Activated CD8-positive, alpha-beta T cell treated with anti-CD3 and anti-CD28 coated beads, Interleukin-2, amount 10 ng/mL, durations not matched to agents 7 days and 5 days (primary cell): Measurements from ENCODE around the gene MPP4. TPM values are rescaled to one million over a fixed set of nuclear protein-coding genes. Genes with fewer than 3 reads are reported as not detected.

ENCODE experiments used
- ATAC-seq: fragments of 150-1000 bp; cut with Tn5 transposase; one replicate; pipeline ENCODE4 v1.10.0; 2021; ENCODE audit warnings: moderate library complexity
- CTCF ChIA-PET: fragments of 350-600 bp; sonication (Branson Sonifier 250); formaldehyde crosslinking; loops from one replicate; lab custom pipeline; 2021; ENCODE audit warnings: antibody characterized with exemption; lab: Charles Lee
- POLR2A ChIA-PET: fragments of 350-600 bp; sonication (Branson Sonifier 250); formaldehyde crosslinking; loops from one replicate; lab custom pipeline; 2021; ENCODE audit warnings: antibody characterized with exemption; lab: Charles Lee
- DNase-seq: peaks from one replicate; pipeline ENCODE4 v3.0.0-alpha.2; 2020
- H3K27ac Mint-ChIP-seq: one replicate; pipeline ENCODE4 v1.8.0; 2021; ENCODE audit warnings: mild to moderate bottlenecking, mixed read lengths
- H3K27me3 Mint-ChIP-seq: one replicate; pipeline ENCODE4 v1.8.0; 2021; ENCODE audit warnings: low read depth, mixed read lengths
- H3K36me3 Mint-ChIP-seq: one replicate; pipeline ENCODE4 v1.8.0; 2021; ENCODE audit warnings: low read depth, mixed read lengths
- H3K4me1 Mint-ChIP-seq: one replicate; pipeline ENCODE4 v1.8.0; 2021; ENCODE audit warnings: low read depth, mixed read lengths
- H3K4me3 Mint-ChIP-seq: one replicate; pipeline ENCODE4 v1.8.0; 2021; ENCODE audit warnings: mild to moderate bottlenecking, mixed read lengths
- H3K9me3 Mint-ChIP-seq: one replicate; pipeline ENCODE4 v1.8.0; 2022; ENCODE audit warnings: mixed read lengths; ENCODE audit not compliant: insufficient read depth
- total RNA-seq, 2 experiments: library from RNA; stranded (reverse); gene quantifications; one replicate each; pipeline ENCODE4 v1.2.3, GENCODE V29; 2021

Gene MPP4
- total RNA-seq, 2 experiments from 2014 or later = not detected

GRCh38 chr2:201704536-201704935, 6.1 kb upstream of the MPP4 start:
- Mint-ChIP-seq H3K4me1 (peaks cover 14% of the 10 kb centered on the region), H3K27me3 (no peaks in the 10 kb centered on the region), H3K9me3 (no peaks in the 10 kb centered on the region), H3K27ac (no peak overlapping the region), H3K4me3 (no peak overlapping the region), H3K36me3 (peaks cover 14% of the 10 kb centered on the region)
- ChIA-PET CTCF (no interaction called here), POLR2A (no interaction called here)
- DNase-seq (no peak), ATAC-seq (no peak)

- Mint-ChIP-seq H3K4me3 (no peak overlapping the region), H3K27me3 (no peaks in the 10 kb centered on the region), H3K4me1 (peaks cover 5% of the 10 kb centered on the region), H3K36me3 (peaks cover 14% of the 10 kb centered on the region), H3K27ac (no peak overlapping the region), H3K9me3 (no peaks in the 10 kb centered on the region)
- ATAC-seq = no peak
- ChIA-PET CTCF (interaction anchor here (1.4 kb wide), 1 partner anchor 12 kb away, joined by 4 read pairs; no protein-coding TSS in a partner anchor), POLR2A (no interaction called here)
- DNase-seq = no peak
Observed at GRCh38 chr2:201701646-201702045, 3.2 kb upstream of the MPP4 start.

GRCh38 chr2:201699416-201699815, 972 bp upstream of the MPP4 start:
- H3K27me3 Mint-ChIP-seq = peaks cover 3% of the 10 kb centered on the region
- no peak overlapping the region for H3K27ac Mint-ChIP-seq
- H3K4me1 Mint-ChIP-seq = peaks cover 5% of the 10 kb centered on the region
- ChIA-PET POLR2A (no interaction called here), CTCF (interaction anchor here (1.0 kb wide), 1 partner anchor 17 kb away, joined by 4 read pairs; no protein-coding TSS in a partner anchor)
- peaks cover 9% of the 10 kb centered on the region for H3K36me3 Mint-ChIP-seq
- no peak overlapping the region for H3K4me3 Mint-ChIP-seq
- no peaks in the 10 kb centered on the region for H3K9me3 Mint-ChIP-seq
- ATAC-seq (no peak), DNase-seq (no peak)

- Mint-ChIP-seq H3K9me3 (no peaks in the 10 kb centered on the region), H3K27ac (no peak overlapping the region), H3K4me1 (peaks cover 3% of the 10 kb centered on the region), H3K36me3 (peaks cover 2% of the 10 kb centered on the region), H3K4me3 (no peak overlapping the region), H3K27me3 (peaks cover 5% of the 10 kb centered on the region)
- DNase-seq (no peak), ATAC-seq (no peak)
- ChIA-PET CTCF (interaction anchor here (0.7 kb wide), 1 partner anchor 12 kb away, joined by 3 read pairs; no protein-coding TSS in a partner anchor), POLR2A (no interaction called here)
Observed at GRCh38 chr2:201697899-201698298, 545 bp downstream of the MPP4 start.

- peaks cover 2% of the 10 kb centered on the region for H3K36me3 Mint-ChIP-seq
Observed at GRCh38 chr2:201696151-201696659, 2.2 kb downstream of the MPP4 start.

GRCh38 chr2:201685156-201685555, 13.3 kb downstream of the MPP4 start:
- Mint-ChIP-seq H3K4me1 (no peaks in the 10 kb centered on the region), H3K27me3 (peaks cover 17% of the 10 kb centered on the region), H3K27ac (no peak overlapping the region), H3K4me3 (no peak overlapping the region), H3K36me3 (no peaks in the 10 kb centered on the region), H3K9me3 (no peaks in the 10 kb centered on the region)
- CTCF ChIA-PET = no interaction called here
- DNase-seq (no peak), ATAC-seq (no peak)
- POLR2A ChIA-PET = interaction anchor here (0.7 kb wide), 1 partner anchor 30 kb away, joined by 3 read pairs; no protein-coding TSS in a partner anchor

More at GRCh38 chr2:201696151-201696659, 2.2 kb downstream of the MPP4 start:
- no peak for ATAC-seq
- ChIA-PET CTCF (interaction anchor here (1.0 kb wide), 1 partner anchor 13 kb away, joined by 3 read pairs; no protein-coding TSS in a partner anchor), POLR2A (no interaction called here)
- Mint-ChIP-seq H3K4me1 (peaks cover 3% of the 10 kb centered on the region), H3K4me3 (no peak overlapping the region), H3K27ac (no peak overlapping the region), H3K9me3 (no peaks in the 10 kb centered on the region), H3K27me3 (peaks cover 5% of the 10 kb centered on the region)
- DNase-seq = no peak

- Mint-ChIP-seq H3K27ac (no peak overlapping the region), H3K36me3 (no peaks in the 10 kb centered on the region), H3K4me3 (no peak overlapping the region), H3K4me1 (no peaks in the 10 kb centered on the region), H3K9me3 (no peaks in the 10 kb centered on the region), H3K27me3 (peaks cover 7% of the 10 kb centered on the region)
- no peak for ATAC-seq
- ChIA-PET POLR2A (no interaction called here), CTCF (no interaction called here)
- DNase-seq = peak; percentile 31
Observed at GRCh38 chr2:201680743-201681142, 17.7 kb downstream of the MPP4 start.

- ATAC-seq (no peak), DNase-seq (no peak)
- Mint-ChIP-seq H3K4me1 (no peaks in the 10 kb centered on the region), H3K4me3 (no peak overlapping the region), H3K36me3 (no peaks in the 10 kb centered on the region), H3K9me3 (no peaks in the 10 kb centered on the region), H3K27ac (no peak overlapping the region), H3K27me3 (peaks cover 11% of the 10 kb centered on the region)
- CTCF ChIA-PET = no interaction called here
- POLR2A ChIA-PET = interaction anchor here (1.0 kb wide), 1 partner anchor 10 kb away, joined by 3 read pairs; no protein-coding TSS in a partner anchor
Observed at GRCh38 chr2:201678401-201678800, 20.0 kb downstream of the MPP4 start.

GRCh38 chr2:201675454-201675853, 23.0 kb downstream of the MPP4 start:
- Mint-ChIP-seq H3K27ac (no peak overlapping the region), H3K4me3 (no peak overlapping the region), H3K27me3 (peaks cover 8% of the 10 kb centered on the region), H3K9me3 (no peaks in the 10 kb centered on the region), H3K36me3 (no peaks in the 10 kb centered on the region), H3K4me1 (no peaks in the 10 kb centered on the region)
- ATAC-seq (no peak), DNase-seq (no peak)
- ChIA-PET POLR2A (no interaction called here), CTCF (no interaction called here)

GRCh38 chr2:201674794-201675193, 23.6 kb downstream of the MPP4 start:
- Mint-ChIP-seq H3K27ac (no peak overlapping the region), H3K4me1 (no peaks in the 10 kb centered on the region), H3K27me3 (peaks cover 8% of the 10 kb centered on the region), H3K9me3 (no peaks in the 10 kb centered on the region), H3K4me3 (no peak overlapping the region), H3K36me3 (no peaks in the 10 kb centered on the region)
- no peak for ATAC-seq
- DNase-seq = no peak
- ChIA-PET CTCF (interaction anchor here (1.1 kb wide), 1 partner anchor 186 kb away, joined by 3 read pairs; no protein-coding TSS in a partner anchor), POLR2A (no interaction called here)

- Mint-ChIP-seq H3K27ac (no peak overlapping the region), H3K4me3 (no peak overlapping the region), H3K27me3 (peaks cover 8% of the 10 kb centered on the region), H3K36me3 (no peaks in the 10 kb centered on the region), H3K4me1 (no peaks in the 10 kb centered on the region), H3K9me3 (no peaks in the 10 kb centered on the region)
- no peak for ATAC-seq
- ChIA-PET CTCF (interaction anchor here (1.1 kb wide), 1 partner anchor 187 kb away, joined by 3 read pairs; no protein-coding TSS in a partner anchor), POLR2A (no interaction called here)
- DNase-seq = no peak
Observed at GRCh38 chr2:201674298-201674697, 24.1 kb downstream of the MPP4 start.

GRCh38 chr2:201673546-201673945, 24.9 kb downstream of the MPP4 start:
- ChIA-PET POLR2A (no interaction called here), CTCF (no interaction called here)
- ATAC-seq = no peak
- no peak overlapping the region for H3K4me3 Mint-ChIP-seq
- no peaks in the 10 kb centered on the region for H3K36me3 Mint-ChIP-seq
- DNase-seq = no peak
- H3K27ac Mint-ChIP-seq = no peak overlapping the region
- H3K27me3 Mint-ChIP-seq = peaks cover 8% of the 10 kb centered on the region
- no peaks in the 10 kb centered on the region for H3K4me1 Mint-ChIP-seq
- no peaks in the 10 kb centered on the region for H3K9me3 Mint-ChIP-seq
